Fibroblast of lung (primary cell): Measurements from ENCODE around the gene FSTL1. TPM values are rescaled to one million over a fixed set of nuclear protein-coding genes. Genes with fewer than 3 reads are reported as not detected.
A peak's percentile ranks its signal among the peaks of the same experiment; 100 is the strongest.

Experiments used
- DNase-seq, 2 donors: peaks; one replicate each; pipeline versions ENCODE4 v3.0.0 to v3.0.0-alpha.2; 2010; ENCODE audit warnings: low read depth in 2 of 2
- H2AFZ ChIP-seq: 2 replicates; pipeline ENCODE4 v1.5.1; 2012; ENCODE audit warnings: low read length, control low read depth, inconsistent platforms
- H3K27ac ChIP-seq: 2 replicates; pipeline ENCODE4 v1.5.1; 2011; ENCODE audit warnings: low read length, control low read depth; ENCODE audit not compliant: insufficient read depth
- H3K27me3 ChIP-seq: 2 replicates; pipeline ENCODE4 v1.5.1; 2011; ENCODE audit warnings: mild to moderate bottlenecking, low read length; ENCODE audit not compliant: control insufficient read depth, insufficient read depth
- H3K36me3 ChIP-seq: 2 replicates; pipeline ENCODE4 v1.5.1; 2011; ENCODE audit warnings: low read length; ENCODE audit not compliant: control insufficient read depth, insufficient read depth
- H3K4me1 ChIP-seq: 2 replicates; pipeline ENCODE4 v1.5.1; 2011; ENCODE audit warnings: low read length; ENCODE audit not compliant: control insufficient read depth, insufficient read depth; ENCODE audit errors: extremely low read depth
- H3K4me2 ChIP-seq: 2 replicates; pipeline ENCODE4 v1.5.1; 2011; ENCODE audit warnings: low read length, control low read depth; ENCODE audit not compliant: insufficient read depth; ENCODE audit errors: extremely low read depth
- H3K4me3 ChIP-seq, 4 experiments: fragments of 200-600 bp in 1 of 4; sonication (generic) in 1 of 4; replicated peaks in 1 of 4; 2 replicates each; pipeline ENCODE4 v1.5.1; 2011 to 2016; ENCODE audit warnings: low read length in 4 of 4, low read depth in 3 of 4, mild to moderate bottlenecking in 3 of 4, control low read depth in 2 of 4, inconsistent platforms in 1 of 4, mixed read lengths in 1 of 4; ENCODE audit not compliant: insufficient read depth in 1 of 4; ENCODE audit errors: control extremely low read depth in 1 of 4
- H3K79me2 ChIP-seq: 2 replicates; pipeline ENCODE4 v1.5.1; 2012; ENCODE audit warnings: mild to moderate bottlenecking, low read length, inconsistent platforms; ENCODE audit not compliant: control insufficient read depth, insufficient read depth
- H3K9ac ChIP-seq: 2 replicates; pipeline ENCODE4 v1.5.1; 2011; ENCODE audit warnings: mild to moderate bottlenecking, low read length, control low read depth; ENCODE audit not compliant: insufficient read depth
- H3K9me3 ChIP-seq: 2 replicates; pipeline ENCODE4 v1.5.1; 2012; ENCODE audit warnings: low read depth, low read length; ENCODE audit not compliant: control insufficient read depth, insufficient read depth
- H4K20me1 ChIP-seq: 2 replicates; pipeline ENCODE4 v1.5.1; 2011; ENCODE audit warnings: low read length; ENCODE audit not compliant: control insufficient read depth, insufficient read depth; ENCODE audit errors: extremely low read depth
- CTCF ChIP-seq, 2 donors: IDR thresholded peaks in 1 of 2; conservative IDR thresholded peaks in 1 of 2; 1 replicate in 1 of 2; 2 replicates in 1 of 2; pipeline ENCODE4 v1.5.1; 2011 to 2012; ENCODE audit warnings: low read length in 2 of 2, control low read depth in 1 of 2, inconsistent platforms in 1 of 2, low read depth in 1 of 2, mild to moderate bottlenecking in 1 of 2
- EZH2 ChIP-seq: IDR thresholded peaks from 2 replicates; pipeline ENCODE4 v1.5.1; 2012; ENCODE audit warnings: low read length, control low read depth, mild to moderate bottlenecking; ENCODE audit errors: missing control alignments
- polyA plus RNA-seq, 2 donors: library from polyadenylated mRNA; depleted of rRNA in 1 of 2; stranded (reverse) in 1 of 2; unstranded in 1 of 2; fragments of >200 nt; gene quantifications; 2 replicates each; pipeline ENCODE4 v1.2.1, GENCODE V29; 2011 to 2012; ENCODE audit warnings: missing spikeins in 1 of 2
- total RNA-seq: library from RNA; depleted of rRNA; stranded (reverse); fragments of >200 nt; gene quantifications from 2 replicates; pipeline ENCODE4 v1.2.1, GENCODE V29; 2014

FSTL1 gene
- total and polyA plus RNA-seq, 2 donors (not counting 1 experiment from before 2014, with no cell fraction given): 309 to 1,500 TPM

DNA sequence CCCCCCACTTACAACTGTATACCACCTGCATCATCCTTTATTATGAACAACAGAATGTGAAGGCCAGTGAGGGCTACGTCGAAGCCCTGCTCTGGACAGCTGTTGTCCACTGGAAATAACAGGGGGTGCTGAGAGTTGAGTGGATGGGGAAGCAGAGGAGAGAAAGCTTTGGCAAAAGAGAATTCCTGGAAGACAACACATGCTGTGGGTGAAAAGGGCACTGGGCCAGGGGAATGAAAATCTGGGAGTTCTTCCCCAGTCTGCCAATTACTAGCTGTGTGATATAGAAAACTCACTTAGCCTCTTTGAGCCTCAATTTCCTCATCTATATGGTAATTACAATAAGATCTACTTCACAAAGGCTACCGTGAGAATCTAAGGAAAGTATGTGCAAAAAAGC, 40.7 kb downstream of the FSTL1 start:
- Histone ChIP-seq H3K4me1 (no peaks in the 10 kb centered on the region), H3K27ac (no peak overlapping the region), H3K79me2 (no peaks in the 10 kb centered on the region), H3K27me3 (no peaks in the 10 kb centered on the region), H2AFZ (no peak overlapping the region), H3K4me2 (no peak overlapping the region), H3K4me3 (no peak overlapping the region), H3K9ac (no peak overlapping the region), H4K20me1 (no peaks in the 10 kb centered on the region), H3K36me3 (peaks cover 48% of the 10 kb centered on the region), H3K9me3 (no peaks in the 10 kb centered on the region)
- DNase-seq: no peak
- TF ChIP-seq EZH2 (no peak), CTCF (conservative IDR thresholded peaks at IDR 0.05 in 1 of 2, IDR thresholded peaks at IDR 0.05 in 1 of 2; ENCODE audit: low read depth in 1 of 2, low read length in 2 of 2) (no peak)

DNA sequence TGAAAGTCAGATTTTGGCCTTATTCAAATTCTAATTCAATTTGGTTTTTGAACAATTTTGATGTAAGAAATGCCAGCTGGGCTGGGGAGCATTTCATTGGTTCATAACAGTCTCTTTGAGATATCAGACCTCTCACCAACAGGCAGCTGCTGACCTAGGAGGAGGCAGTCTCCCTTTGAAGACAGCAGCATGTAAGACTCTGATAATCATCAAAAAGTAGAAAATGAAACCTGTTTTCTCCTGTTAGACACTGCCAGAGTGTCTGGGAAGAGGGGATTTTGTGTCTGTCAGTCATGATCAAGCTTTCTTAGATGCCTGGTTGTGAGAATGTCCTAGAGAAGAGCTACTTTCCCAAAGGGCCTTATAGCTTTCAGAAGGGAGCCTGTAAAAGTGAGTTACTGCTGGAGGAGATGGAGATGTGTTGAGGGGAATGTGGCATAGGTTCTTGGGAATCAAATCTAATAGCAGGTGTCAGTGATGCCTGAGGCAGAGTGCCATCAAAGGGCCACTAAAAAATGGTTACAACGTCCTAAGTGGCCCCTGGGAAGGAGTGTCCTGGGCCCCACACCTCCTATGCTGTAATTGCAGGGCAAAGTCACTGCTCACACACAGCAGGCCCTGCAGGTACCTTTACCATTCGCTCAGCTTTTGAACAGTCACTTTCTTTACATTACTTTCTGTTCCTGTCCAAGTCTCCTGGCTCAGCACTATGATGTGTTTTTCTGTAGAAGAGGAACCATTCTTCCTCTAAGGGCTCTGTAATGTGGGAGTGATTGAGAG, 43.1 kb downstream of the FSTL1 start:
- Histone ChIP-seq H3K79me2 (no peaks in the 10 kb centered on the region), H3K27me3 (no peaks in the 10 kb centered on the region), H4K20me1 (no peaks in the 10 kb centered on the region), H3K27ac (no peak overlapping the region), H2AFZ (no peak overlapping the region), H3K9me3 (no peaks in the 10 kb centered on the region), H3K36me3 (peaks cover 51% of the 10 kb centered on the region), H3K4me3 (no peak overlapping the region), H3K4me2 (no peak overlapping the region), H3K4me1 (no peaks in the 10 kb centered on the region), H3K9ac (no peak overlapping the region)
- no peak for DNase-seq
- no peak for TF ChIP-seq CTCF (conservative IDR thresholded peaks at IDR 0.05 in 1 of 2, IDR thresholded peaks at IDR 0.05 in 1 of 2; ENCODE audit: low read depth in 1 of 2, low read length in 2 of 2)
- no peak for TF ChIP-seq EZH2

GRCh38 chr3:120404876-120405275, 45.9 kb downstream of the FSTL1 start:
- Histone ChIP-seq H3K27me3 (no peaks in the 10 kb centered on the region), H3K9me3 (no peaks in the 10 kb centered on the region), H3K4me2 (no peak overlapping the region), H3K4me1 (no peaks in the 10 kb centered on the region), H3K79me2 (no peaks in the 10 kb centered on the region), H3K36me3 (peaks cover 54% of the 10 kb centered on the region), H2AFZ (no peak overlapping the region), H3K9ac (no peak overlapping the region), H3K27ac (no peak overlapping the region), H4K20me1 (no peaks in the 10 kb centered on the region), H3K4me3 (no peak overlapping the region)
- TF ChIP-seq EZH2: no peak
- TF ChIP-seq CTCF (conservative IDR thresholded peaks at IDR 0.05 in 1 of 2, IDR thresholded peaks at IDR 0.05 in 1 of 2; ENCODE audit: low read depth in 1 of 2, low read length in 2 of 2): no peak
- peak in 1 of 2 donors; percentile 47 for DNase-seq
